DMS153 (cell line): ENCODE measurements around the gene OR2T8.

Source experiments
- DNase-seq: peaks from one replicate; lab custom pipeline; 2025; lab: John Stamatoyannopoulos, UW

The OR2T8 gene

GRCh38 chr1:247962911-247963588 lies 43.0 kb downstream of the OR2T8 start:
- no peak for DNase-seq

- DNase-seq = no peak
These were observed 44.9 kb downstream of the OR2T8 start, which contains the start of gene OR2AK2 for GRCh38 chr1:247964933-247965332. TSS of gene OR2AK2 (plus strand) at chr1:247965233. CDS start at chr1:247965377, 144 bp downstream.

- no peak for DNase-seq
These were observed 46.6 kb downstream of the OR2T8 start for GRCh38 chr1:247966532-247967204.
